T-helper 1 cell treated with Interleukin-12 subunit alpha and Interleukin-12 subunit beta and Interleukin-4 antibody, amounts not matched to agents 30 μg/mL and 1 μg/mL, for 36 hours (primary cell): ENCODE results near the gene SMAD6.
"Not testable (repeated sequence)": the region's sequence is repeated elsewhere in the genome, so short reads cannot be mapped to it uniquely, and the experiment has no call there.

Experiments used
- H3K27ac Mint-ChIP-seq: one replicate; pipeline ENCODE4 v1.8.0; 2021; ENCODE audit warnings: mild to moderate bottlenecking, mixed read lengths
- H3K27me3 Mint-ChIP-seq: one replicate; pipeline ENCODE4 v1.8.0; 2021; ENCODE audit warnings: low read depth, mixed read lengths
- H3K36me3 Mint-ChIP-seq: one replicate; pipeline ENCODE4 v1.8.0; 2021; ENCODE audit warnings: low read depth, mixed read lengths
- H3K4me1 Mint-ChIP-seq: one replicate; pipeline ENCODE4 v1.8.0; 2021; ENCODE audit warnings: low read depth, mixed read lengths
- H3K4me3 Mint-ChIP-seq: one replicate; pipeline ENCODE4 v1.8.0; 2021; ENCODE audit warnings: mild to moderate bottlenecking, moderate library complexity, mixed read lengths
- H3K9me3 Mint-ChIP-seq: one replicate; pipeline ENCODE4 v1.8.0; 2021; ENCODE audit warnings: mixed read lengths

SMAD6 gene

DNA sequence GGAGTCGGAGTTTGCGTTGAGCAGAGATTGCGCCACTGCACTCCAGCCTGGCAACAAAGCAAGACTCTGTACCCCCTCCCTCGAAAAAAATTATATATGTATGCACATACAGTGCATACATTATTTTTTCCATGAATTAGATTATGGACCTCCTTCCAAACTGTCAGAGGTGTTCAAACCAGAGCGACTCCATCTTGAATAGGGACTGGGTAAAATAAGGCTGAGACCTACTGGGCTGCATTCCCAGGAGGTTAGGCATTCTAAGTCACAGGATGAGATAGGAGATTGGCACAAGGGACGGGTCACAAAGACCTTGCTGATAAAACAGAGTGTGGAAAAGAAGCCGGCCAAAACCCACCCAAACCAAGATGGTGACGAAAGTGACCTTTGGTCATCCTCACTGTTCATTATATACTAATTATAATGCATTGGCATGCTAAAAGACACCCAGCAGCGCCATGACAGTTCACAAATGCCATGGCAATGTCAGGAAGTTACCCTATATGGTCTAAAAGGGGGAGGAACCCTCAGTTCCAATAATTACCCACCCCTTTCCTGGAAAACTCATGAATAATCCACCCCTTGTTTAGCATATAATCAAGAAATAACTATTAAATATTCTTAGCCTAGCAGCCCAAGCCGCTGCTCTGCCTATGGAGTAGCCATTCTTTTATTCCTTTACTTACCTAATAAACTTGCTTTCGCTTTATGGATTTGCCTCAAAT is 126.9 kb downstream of the SMAD6 start:
- H3K27ac Mint-ChIP-seq, H3K4me1 Mint-ChIP-seq, H3K27me3 Mint-ChIP-seq, H3K36me3 Mint-ChIP-seq, H3K4me3 Mint-ChIP-seq, H3K9me3 Mint-ChIP-seq: not testable (repeated sequence)

- no peaks in the 10 kb centered on the region for H3K36me3 Mint-ChIP-seq
- H3K4me3 Mint-ChIP-seq, result no peak overlapping the region
- no peak overlapping the region for H3K27ac Mint-ChIP-seq
- H3K9me3 Mint-ChIP-seq, result no peaks in the 10 kb centered on the region
- no peaks in the 10 kb centered on the region for H3K4me1 Mint-ChIP-seq
- no peaks in the 10 kb centered on the region for H3K27me3 Mint-ChIP-seq
These were observed 127.6 kb downstream of the SMAD6 start for GRCh38 chr15:66829551-66830121.

DNA sequence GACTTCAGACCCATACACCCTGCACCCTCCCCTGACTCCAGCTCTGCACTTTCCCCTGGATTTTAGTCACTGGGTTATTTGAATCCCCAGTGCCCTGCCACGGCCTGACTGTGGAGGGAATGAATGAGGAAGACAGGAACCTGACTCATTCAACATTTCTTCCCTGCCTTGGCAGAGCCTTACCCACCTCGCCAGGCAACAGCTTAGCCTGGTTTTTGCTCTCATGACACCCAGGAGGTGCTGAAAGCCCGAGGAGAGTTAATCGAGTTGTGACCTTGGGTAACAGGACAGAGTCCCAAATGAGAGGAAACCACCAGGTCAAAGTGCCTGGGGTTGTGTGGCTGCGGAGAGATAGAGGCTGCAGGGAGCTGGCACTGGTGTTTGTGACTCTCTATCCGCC is 128.3 kb downstream of the SMAD6 start:
- H3K36me3 Mint-ChIP-seq, result no peaks in the 10 kb centered on the region
- no peak overlapping the region for H3K27ac Mint-ChIP-seq
- no peaks in the 10 kb centered on the region for H3K9me3 Mint-ChIP-seq
- no peaks in the 10 kb centered on the region for H3K4me1 Mint-ChIP-seq
- no peaks in the 10 kb centered on the region for H3K27me3 Mint-ChIP-seq
- H3K4me3 Mint-ChIP-seq, result no peak overlapping the region

GRCh38 chr15:66830823-66831222 is 128.8 kb downstream of the SMAD6 start:
- no peaks in the 10 kb centered on the region for H3K27me3 Mint-ChIP-seq
- no peak overlapping the region for H3K4me3 Mint-ChIP-seq
- no peaks in the 10 kb centered on the region for H3K36me3 Mint-ChIP-seq
- no peak overlapping the region for H3K27ac Mint-ChIP-seq
- H3K4me1 Mint-ChIP-seq, result no peaks in the 10 kb centered on the region
- H3K9me3 Mint-ChIP-seq, result no peaks in the 10 kb centered on the region

DNA sequence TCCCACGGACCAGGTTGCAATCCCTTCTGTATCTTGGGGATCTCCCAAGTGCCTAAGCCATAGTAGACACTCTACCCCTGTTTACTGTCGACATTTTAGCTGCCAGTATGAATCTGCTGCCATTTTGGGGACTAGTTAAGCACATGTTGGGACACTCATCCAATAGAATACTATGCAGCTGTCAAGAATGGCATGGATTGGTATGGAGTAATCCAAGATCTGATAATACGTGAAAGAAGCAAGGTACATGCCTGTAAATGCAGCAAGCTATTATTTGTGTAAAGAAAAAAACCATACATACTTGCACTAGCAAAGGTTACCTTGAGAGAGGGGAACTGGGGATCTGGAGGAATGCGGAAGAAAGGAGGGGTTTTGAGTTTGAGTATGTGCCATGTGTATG is 129.3 kb downstream of the SMAD6 start:
- Mint-ChIP-seq H3K27ac (no peak overlapping the region), H3K9me3 (no peaks in the 10 kb centered on the region), H3K4me1 (no peaks in the 10 kb centered on the region), H3K27me3 (no peaks in the 10 kb centered on the region), H3K4me3 (no peak overlapping the region), H3K36me3 (no peaks in the 10 kb centered on the region)

DNA sequence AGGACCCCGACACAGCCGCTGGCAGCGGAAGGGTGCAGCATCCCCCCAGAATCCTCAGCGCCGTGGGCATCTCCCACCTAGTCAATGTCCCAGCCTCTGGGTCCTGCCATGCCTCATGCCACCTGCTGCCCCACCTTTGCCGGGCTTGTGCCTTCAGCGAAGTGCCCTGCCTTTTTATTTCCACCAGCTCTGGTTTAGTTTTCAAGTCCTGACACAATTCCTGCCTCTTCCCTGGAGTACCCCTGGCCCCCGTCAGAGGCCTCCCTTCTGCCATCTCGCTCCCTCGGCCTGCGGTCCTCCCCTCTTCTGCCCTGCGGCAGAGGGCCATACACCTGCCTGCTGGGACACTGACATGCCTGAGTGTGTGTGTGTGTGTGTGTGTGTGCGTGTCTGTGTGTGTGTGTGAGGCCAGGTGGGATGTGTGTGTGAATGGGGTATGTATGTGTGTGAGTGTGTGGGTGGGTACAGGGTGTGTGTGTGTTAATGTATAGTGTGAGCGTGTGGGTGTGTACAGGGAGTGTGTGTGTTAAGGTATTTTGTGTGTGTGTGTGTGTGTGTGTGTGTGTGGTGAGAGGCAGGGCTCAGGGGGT is 129.9 kb downstream of the SMAD6 start:
- Mint-ChIP-seq H3K27ac (no peak overlapping the region), H3K9me3 (no peaks in the 10 kb centered on the region), H3K4me3 (no peak overlapping the region), H3K4me1 (no peaks in the 10 kb centered on the region), H3K27me3 (no peaks in the 10 kb centered on the region), H3K36me3 (no peaks in the 10 kb centered on the region)
